Putamen (tissue), 1 donor: Measurements from ENCODE around the gene TEX52.
"Not testable (repeated sequence)": the region's sequence is repeated elsewhere in the genome, so short reads cannot be mapped to it uniquely, and the experiment has no call there.

Experiments used
- DNase-seq: peaks from one replicate; pipeline ENCODE4 v3.0.0-alpha.2; 2016; ENCODE audit warnings: low spot score

TEX52 gene

GRCh38 chr12:2864198-2864597, 7.4 kb upstream of the TEX52 start:
- no peak for DNase-seq

- not testable (repeated sequence) for DNase-seq
Observed at GRCh38 chr12:2863402-2863801, 6.6 kb upstream of the TEX52 start.

DNA sequence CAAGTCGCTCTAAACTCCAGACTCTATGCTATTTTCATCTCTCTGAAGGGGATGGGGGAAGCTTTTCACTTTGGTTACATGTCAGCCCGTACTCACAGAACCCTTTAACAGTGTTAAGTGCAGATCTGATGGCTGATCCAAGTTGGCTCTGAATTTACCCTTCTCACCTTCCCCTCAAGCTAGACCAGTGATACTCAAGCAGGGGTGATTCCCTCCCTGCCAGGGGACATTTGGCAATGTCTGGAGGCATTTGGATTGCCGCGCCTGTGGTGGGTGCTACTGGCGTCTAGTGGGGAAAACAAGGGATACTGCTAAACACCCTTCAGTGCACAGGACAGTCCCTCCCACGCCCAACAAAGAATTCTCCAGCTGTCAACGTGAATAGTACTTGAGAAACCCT, 6.0 kb upstream of the TEX52 start:
- no peak for DNase-seq

DNA sequence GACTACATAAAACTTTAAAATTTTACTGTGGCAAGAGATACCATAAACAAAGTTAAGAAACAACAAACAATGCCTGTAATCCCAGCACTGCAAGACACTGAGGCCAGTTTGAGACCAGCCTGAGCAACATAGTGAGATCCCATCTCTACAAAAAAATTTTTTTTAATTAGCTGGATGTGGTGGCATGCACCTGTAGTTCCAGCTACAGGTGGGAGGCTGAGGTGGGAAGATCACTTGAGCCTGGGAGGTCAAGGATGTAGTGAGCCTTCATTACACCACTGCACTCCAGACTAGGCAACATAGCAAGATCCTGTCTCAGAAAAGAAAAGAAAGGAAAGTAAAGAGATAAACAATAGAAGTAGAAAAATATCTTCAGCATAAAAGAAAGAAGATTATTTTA, 3.3 kb upstream of the TEX52 start:
- DNase-seq = no peak

GRCh38 chr12:2858944-2859421, 2.1 kb upstream of the TEX52 start:
- no peak for DNase-seq

DNA sequence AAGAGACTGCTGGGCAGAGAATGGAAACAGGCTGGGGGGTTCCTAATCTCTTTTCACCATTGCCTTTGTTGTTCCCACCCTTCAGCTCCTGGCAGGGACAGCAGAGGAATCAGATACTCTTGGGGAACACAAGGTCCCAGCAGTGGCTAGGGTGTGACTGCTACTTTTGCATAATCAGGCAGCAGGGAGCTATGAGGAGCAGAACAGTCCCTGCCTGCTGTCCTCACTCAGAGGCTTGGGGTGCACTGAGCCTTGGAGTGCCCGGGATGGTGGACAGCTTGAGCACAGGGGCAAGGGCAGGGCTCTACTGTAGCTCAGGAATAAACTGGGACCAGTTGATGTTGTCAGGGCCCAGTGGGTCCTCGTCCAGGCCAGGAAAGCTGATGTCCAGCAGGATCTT, 1.5 kb upstream of the TEX52 start:
- DNase-seq = no peak

- DNase-seq = no peak
Observed at GRCh38 chr12:2857576-2857975, 737 bp upstream of the TEX52 start.

GRCh38 chr12:2856051-2856450, 788 bp downstream of the TEX52 start:
- DNase-seq = no peak

- DNase-seq = no peak
Observed at GRCh38 chr12:2855546-2855945, 1.3 kb downstream of the TEX52 start.

DNA sequence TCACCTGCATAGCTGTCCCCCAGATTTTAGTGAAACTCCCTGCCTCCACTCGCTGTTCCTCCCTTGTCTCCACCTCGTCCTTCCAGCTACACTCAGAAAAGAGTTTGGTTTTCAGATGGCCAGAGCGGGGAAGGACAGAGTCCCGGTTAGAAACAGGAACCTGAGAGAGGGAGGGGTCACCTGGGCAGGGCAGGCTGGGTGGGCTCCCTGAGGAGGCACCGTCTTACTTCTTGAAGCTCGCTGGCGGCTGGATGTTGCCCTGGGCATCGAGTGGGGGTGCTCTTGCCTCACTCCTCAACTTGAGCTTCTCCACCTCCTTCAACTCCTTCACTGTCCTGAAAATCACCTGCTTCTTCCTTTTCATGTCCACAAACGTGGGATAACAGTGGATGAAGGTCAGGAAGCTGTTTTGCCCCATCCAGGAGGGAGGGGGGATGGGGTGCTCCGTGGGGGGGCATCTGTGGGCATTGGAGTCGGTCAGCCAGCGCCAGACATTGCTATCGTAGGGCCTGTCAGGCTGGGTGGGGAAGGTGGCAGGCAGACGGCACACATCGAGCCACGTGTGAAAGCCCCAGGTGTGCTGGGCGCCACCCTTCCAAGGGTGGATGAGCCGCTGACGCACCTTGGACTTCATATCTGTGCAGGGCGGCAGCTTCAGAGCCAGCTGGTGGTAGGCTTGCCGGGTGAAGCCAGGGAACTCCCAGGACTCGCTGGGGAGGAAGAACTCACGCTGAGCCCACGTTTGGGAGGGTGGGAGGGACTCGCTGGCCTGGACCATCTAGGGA, 2.0 kb downstream of the TEX52 start:
- no peak for DNase-seq

GRCh38 chr12:2853626-2854025, 3.2 kb downstream of the TEX52 start:
- peak; percentile 68 for DNase-seq

- no peak for DNase-seq
Observed at GRCh38 chr12:2851931-2852330, 4.9 kb downstream of the TEX52 start.

GRCh38 chr12:2845280-2845679, 11.6 kb downstream of the TEX52 start:
- no peak for DNase-seq

DNA sequence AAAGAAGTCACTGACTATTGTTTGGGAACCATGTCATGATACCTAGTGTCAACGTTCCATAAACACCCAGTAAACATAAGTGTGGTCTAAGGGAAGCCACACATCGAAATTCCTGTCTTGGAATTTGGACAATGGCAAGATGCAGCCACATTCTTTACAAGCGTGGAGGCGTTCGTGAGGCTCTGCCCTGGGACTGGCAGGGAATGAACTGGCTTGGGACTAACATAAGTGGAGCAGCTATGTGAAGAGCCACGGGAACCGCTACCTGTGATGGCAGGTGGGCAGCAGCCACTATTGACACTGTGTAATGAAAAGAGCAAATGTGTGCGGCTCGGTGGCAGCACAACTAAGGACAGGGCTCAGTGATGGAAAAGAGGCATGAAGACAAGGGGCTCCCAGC, 12.1 kb downstream of the TEX52 start:
- no peak for DNase-seq

- DNase-seq = no peak
Observed at GRCh38 chr12:2842948-2843347, 13.9 kb downstream of the TEX52 start.

DNA sequence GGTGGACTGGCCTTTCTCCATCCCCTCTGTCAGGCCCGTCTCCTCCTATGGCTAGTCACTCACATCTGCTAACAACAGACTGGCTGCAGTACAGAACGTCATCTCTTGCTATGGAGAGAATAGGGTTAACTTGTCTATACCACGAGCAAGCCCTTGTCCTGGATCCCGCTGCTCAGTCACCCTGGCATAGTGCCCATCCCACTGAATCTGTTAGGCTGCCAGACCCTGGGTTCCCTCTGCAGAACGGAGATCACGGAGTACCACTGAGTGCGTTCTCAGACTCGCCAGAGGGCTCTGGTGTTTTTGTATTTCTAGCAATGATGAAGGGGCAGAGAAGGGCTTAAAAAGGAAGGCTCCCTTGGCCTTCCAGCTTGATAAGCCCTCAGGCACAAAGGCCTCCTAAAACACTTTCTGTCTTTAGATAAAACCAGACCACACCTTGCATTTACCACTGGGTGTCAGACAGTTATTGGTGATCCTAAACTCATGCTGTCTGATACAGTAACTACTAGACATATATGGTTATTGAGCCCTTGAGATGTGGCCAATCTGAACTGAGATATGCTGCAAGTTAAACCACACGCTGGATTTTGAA, 15.7 kb downstream of the TEX52 start:
- DNase-seq = no peak

DNA sequence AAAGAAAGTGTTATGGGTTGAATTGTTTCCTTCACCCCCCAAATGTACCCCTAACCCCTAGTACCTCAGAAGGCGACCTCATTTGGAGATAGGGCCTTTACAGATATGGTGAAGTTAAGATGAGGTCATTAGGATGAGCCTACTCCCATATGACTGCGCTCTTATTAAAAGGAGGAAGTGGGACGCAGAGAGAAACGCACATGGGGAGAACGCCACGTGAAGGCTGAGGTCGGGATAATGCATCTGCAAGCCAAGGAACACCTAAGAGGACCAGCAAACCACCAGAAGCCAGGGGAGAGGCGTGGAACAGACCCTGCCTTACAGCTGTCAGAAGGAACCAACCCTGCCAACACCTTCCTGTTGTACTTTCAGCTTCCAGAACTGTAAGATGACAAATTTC, 20.3 kb downstream of the TEX52 start:
- DNase-seq = no peak

GRCh38 chr12:2835691-2836403, 21.0 kb downstream of the TEX52 start:
- no peak for DNase-seq

GRCh38 chr12:2834581-2835491, 22.0 kb downstream of the TEX52 start, which contains the start of gene NRIP2:
Gene NRIP2, minus strand, starts transcription at chr12:2835035. Its CDS starts 52 bp downstream, at chr12:2834983.
- DNase-seq = peak; percentile 72

- DNase-seq = no peak
Observed at GRCh38 chr12:2833810-2834209, 23.0 kb downstream of the TEX52 start.

DNA sequence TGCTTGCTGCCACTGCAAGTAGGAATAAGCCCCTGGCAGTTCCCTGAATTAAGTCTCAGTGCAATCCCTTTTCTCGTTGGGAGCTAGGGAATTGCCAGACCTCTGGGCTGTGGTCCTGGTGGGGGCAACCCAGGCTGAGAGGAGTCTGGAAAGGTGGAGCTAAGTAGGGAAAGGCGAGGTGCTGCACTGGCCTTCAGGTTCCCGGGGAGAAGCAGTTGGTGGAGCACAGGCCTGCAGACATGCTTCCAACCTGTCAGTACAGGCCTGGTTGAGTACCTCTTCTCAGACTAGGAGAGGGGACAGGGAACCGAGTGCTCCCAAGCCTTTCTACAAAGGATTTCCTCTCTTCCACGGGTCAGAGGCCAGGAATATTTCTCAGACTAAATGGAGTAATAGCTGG, 23.5 kb downstream of the TEX52 start:
- DNase-seq = no peak

GRCh38 chr12:2832550-2833127, 24.2 kb downstream of the TEX52 start:
- no peak for DNase-seq
